GM18520 (cell line): ENCODE measurements around the gene KRT38.
"Not testable (repeated sequence)": the region's sequence is repeated elsewhere in the genome, so short reads cannot be mapped to it uniquely, and the experiment has no call there.

Source experiments
- ATAC-seq: cut with Tn5 transposase; IDR thresholded peaks from one replicate; pipeline ENCODE4 v1.9.1; 2021; ENCODE audit not compliant: unreplicated experiment

Gene KRT38

DNA sequence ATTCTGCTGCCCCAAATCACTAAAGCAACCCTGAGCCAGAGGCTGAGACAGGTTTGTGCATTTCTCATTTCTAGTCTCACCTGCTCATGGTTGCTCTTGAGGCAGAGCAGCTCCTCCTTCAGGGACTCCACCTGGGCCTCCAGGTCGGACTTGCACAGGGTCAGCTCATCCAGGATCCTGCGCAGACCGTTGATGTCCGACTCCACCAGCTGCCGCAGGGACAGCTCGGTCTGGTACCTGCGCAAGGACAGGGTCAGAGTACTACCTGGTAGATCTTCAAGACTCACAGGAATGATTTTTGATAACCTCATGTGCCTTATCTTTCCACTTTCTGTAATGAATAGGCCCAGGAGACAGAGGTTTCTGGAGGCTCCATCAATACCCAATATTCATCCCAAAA, 44.4 kb downstream of the KRT38 start:
- ATAC-seq, result no peak

DNA sequence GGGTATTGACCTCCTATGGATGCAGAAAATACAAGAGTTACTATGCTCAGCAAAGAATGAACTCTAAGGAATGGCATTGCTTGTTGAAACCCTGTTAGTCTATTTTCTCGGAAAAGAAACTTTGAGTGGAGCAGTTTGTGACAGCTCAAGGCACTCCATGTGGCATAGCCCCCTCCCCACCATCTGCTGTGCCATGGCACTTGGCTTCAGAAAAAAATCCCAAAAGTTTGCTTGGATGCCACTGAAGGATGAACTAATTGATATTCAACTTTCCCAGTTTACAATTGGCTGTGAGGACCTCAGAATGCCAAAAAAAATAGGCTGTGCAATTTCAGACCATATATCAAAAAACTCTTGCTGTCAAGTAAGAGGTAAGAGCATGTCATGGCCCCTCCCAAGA, 45.2 kb downstream of the KRT38 start:
- ATAC-seq, result no peak

DNA sequence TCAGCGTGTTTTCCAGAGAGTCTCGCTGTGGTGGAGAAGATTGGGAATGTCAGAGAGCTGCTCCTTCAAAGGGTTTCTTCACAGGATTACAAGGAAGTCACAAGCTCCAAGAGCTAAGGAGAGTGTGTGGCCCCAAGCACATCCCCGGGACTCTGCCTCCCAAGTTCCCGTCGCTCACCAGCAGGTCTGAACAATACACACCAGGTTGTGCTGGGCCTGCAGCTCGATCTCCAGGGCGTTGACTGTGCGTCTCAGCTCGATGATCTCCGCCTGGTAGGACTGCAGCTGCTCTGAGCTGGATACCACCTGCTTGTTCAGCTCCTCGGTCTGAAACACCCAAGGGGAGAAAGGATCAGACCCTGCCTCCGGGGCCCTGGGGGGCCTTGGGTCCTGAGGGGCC, 45.7 kb downstream of the KRT38 start:
- ATAC-seq, result not testable (repeated sequence)

DNA sequence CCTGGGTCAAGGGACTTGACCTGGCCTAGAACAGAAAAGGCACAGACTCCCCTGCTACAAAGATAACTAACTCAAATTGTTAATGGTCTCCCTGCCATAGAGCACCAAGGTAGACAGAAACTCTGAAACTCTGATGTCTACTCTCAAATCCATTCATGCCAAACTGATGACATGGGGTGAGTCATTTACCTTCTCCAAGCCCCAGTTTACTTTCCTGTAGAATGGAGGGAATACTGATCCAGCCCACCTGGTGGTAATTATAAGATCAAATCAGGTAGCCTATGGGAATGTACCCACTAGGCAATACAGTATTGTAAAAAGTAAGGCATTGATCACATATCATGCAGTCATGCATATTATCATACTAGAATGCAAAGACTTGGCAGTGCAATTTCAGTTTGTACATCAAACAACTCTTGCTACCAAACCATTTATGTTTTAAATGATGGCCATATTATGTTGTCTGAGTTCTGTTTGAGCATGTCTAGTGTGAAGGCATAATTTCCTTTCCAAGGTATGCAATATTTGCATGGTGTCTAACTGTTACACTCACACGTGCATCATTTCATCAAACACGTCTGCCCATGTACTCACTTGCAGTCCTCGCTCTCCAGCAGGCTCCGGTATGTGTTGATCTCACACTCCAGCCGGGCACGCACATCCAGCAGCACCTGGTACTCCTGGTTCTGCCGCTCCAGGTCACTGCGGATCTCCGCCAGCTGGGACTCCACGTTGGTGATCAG, 46.4 kb downstream of the KRT38 start:
- no peak for ATAC-seq

DNA sequence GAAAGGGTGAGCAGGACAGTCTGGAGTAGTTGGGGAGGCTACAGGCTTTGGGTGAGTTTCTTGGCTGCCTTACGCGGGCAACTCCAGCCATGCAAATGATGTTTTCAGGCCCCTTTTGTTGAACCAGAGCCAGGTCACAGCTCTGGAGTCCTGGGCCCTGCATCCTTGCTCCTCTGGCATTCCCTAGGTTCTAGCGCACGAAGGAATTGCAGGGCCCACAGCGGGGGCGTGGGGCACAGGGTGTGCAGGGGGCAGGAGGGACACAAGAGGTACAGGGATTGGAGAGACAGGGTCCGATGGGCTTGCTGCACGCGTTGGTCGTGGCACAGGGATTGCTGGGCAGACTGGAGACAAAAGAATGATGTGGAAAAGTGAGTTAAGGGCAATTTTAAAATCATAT, 47.0 kb downstream of the KRT38 start:
- ATAC-seq, result no peak

DNA sequence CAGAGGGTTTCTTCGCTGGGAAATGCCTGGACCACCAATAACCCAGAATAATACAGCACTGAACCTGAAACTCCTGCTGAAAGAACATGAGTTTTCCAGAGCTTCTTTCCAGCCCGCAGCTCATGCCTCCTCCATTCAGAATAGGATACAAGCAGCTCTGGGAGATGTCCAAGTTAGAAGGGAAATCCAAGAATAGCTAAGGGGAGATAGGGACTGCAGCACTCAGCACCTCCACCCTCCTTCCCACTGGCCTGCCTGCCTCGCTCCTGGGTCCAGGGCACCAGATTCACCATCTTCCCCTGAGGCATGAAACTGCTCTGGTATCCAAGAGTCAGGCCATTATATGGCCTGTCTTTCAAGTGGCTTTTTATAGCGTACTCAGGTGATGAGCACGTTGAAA, 47.5 kb downstream of the KRT38 start:
- no peak for ATAC-seq

DNA sequence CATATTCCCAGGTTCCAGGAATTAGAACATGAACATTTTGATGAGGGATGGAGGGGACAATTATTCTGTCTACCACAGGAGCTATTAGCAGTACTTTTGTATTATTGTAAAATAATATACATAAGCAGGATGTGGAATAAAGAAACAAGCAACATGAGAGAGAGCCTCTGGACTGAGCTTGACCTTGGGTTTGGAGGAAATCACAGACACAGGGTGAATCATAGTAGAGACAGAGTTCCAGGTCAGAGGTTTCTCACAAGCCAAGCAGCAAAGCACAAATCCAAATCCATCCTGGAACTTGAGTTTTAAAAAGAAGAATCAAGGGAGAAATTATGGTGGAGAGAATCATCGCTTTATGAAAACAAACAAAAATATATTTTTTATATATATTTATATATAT, 48.5 kb downstream of the KRT38 start:
- no peak for ATAC-seq

DNA sequence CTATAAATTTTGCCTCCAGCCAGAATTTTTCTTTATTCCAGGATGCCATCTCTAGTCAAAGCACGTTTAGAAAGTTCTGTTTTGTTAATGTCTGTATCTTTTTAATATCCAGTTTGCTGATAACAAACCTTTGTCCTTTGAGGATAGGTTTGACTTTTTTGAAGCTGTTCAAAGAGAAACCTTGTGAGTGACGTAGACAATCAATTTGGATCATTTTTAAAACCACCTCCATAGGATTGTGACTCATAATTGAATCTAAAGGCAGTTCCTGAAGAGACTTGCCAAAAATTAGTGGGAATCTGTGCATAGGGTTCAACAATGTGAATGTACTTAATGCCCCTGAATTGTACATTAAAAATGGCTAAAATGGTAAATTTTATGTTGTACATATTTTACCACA, 49.2 kb downstream of the KRT38 start:
- no peak for ATAC-seq

DNA sequence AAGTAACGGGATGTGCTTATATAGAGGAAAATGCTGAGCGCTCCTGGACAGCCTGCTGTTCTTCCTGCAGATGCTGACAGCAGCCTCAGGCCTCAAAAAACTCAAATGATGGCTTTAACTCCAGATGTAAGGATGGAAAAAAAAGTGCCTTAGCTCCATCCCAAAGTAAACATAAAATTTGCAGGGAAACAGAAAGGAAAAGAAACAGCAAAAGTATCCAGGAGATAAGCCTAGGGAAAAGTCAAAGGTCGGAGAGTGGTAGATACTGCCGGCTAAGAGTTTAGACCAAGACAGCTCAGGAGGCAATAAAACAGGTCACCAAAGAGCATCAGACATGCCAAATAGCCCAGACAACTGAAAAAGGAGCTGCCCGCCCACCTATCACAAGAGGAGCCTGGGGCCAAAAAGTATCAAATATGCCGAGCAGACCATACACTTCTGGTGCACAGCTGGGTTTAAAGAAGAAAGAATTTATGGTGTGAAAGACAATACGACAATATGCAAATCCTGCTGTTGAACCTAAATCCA, 50.3 kb downstream of the KRT38 start:
- no peak for ATAC-seq

DNA sequence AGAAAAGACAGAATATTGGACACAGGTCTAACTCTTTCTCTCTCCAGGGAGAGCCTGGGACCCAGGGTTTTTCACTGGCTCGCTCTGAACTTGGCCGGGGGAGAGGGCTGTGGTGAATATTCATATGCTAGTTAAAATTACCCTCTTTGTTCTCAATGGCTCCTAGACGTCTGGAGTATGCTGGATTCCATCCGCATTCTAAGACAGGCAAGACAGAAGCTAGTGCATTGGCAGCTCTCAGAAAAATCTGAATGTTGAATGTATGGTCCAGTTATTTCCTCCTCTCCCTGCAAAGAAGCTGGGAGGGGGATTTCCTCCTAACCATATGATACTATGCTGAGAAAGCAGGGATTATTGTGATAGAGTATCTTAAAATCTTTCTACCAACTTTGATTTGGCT, 53.1 kb downstream of the KRT38 start:
- ATAC-seq, result no peak

DNA sequence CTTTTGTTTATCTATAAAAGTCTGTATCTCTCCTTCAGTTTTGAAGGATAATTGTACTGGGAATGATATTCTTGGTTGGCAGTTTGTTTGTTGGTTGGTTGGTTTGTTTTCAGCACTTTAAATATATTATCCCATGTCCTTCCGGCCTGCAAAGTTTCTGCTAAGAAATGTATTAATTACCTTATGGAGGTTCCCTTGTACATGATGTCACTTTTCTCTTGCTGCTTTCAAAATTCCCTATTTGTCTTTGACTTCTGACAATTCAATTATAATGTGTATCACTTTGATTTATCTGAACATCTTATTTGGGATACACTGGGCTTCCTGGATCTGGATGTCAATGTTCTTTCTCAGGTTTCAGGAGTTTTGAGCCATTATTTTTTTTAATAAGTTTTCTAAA, 54.6 kb downstream of the KRT38 start:
- no peak for ATAC-seq
